Lung (tissue), 16 donors: Measurements from ENCODE around the gene TCAIM. TPM values are rescaled to one million over a fixed set of nuclear protein-coding genes. Genes with fewer than 3 reads are reported as not detected.

ENCODE experiments used
- ATAC-seq: fragments of 200-7000 bp; cut with Tn5 transposase; one replicate; pipeline ENCODE4 v1.9.1; 2020; ENCODE audit warnings: moderate number of reproducible peaks; ENCODE audit not compliant: insufficient read depth, low FRiP score
- DNase-seq, 3 donors: peaks; one replicate each; pipeline ENCODE4 v3.0.0-alpha.2; 2013 to 2017
- H3K27ac ChIP-seq, 2 donors: one replicate each; pipeline ENCODE4 v1.5.1; 2013; ENCODE audit warnings: mild to moderate bottlenecking in 2 of 2, moderate library complexity in 2 of 2, control low read depth in 1 of 2, inconsistent platforms in 1 of 2, low read depth in 1 of 2, low read length in 1 of 2
- H3K27me3 ChIP-seq, 3 donors: one replicate each; pipeline ENCODE4 v1.5.1; 2013; ENCODE audit warnings: low read length in 2 of 3; ENCODE audit not compliant: control insufficient read depth in 3 of 3, insufficient read depth in 3 of 3
- H3K36me3 ChIP-seq, 4 donors: one replicate each; pipeline ENCODE4 v1.5.1; 2013; ENCODE audit warnings: low read length in 4 of 4, mild to moderate bottlenecking in 1 of 4, moderate library complexity in 1 of 4; ENCODE audit not compliant: control insufficient read depth in 4 of 4, insufficient read depth in 4 of 4
- H3K4me1 ChIP-seq, 5 donors: one replicate each; pipeline ENCODE4 v1.5.1; 2013; ENCODE audit warnings: low read length in 5 of 5, mild to moderate bottlenecking in 2 of 5, moderate library complexity in 1 of 5; ENCODE audit not compliant: control insufficient read depth in 5 of 5, insufficient read depth in 5 of 5
- H3K4me3 ChIP-seq: one replicate; pipeline ENCODE4 v1.5.1; 2013; ENCODE audit warnings: mild to moderate bottlenecking, control low read depth, moderate library complexity
- H3K9ac ChIP-seq, 2 donors: one replicate each; pipeline ENCODE4 v1.5.1; 2013; ENCODE audit warnings: low read length in 2 of 2, control low read depth in 1 of 2; ENCODE audit not compliant: insufficient read depth in 1 of 2
- H3K9me3 ChIP-seq, 4 donors: one replicate each; pipeline ENCODE4 v1.5.1; 2013; ENCODE audit warnings: low read length in 3 of 4, mild to moderate bottlenecking in 1 of 4, moderate library complexity in 1 of 4; ENCODE audit not compliant: control insufficient read depth in 4 of 4, insufficient read depth in 3 of 4
- CTCF ChIP-seq: IDR thresholded peaks from 2 replicates; pipeline ENCODE4 v1.5.1; 2012; ENCODE audit warnings: mild to moderate bottlenecking; ENCODE audit errors: control extremely low read depth, extremely low read depth
- WGBS, 2 donors: extraction: QIAGEN DNeasy Blood & Tissue Kit; methylation state at CpG; one replicate each; pipeline ENCODE4 v1.1.7; 2013; 5-methylcytosine and 5-hydroxymethylcytosine counted together
- long read RNA-seq, 5 donors: transcript quantifications; one replicate each; lab custom pipeline, GENCODE V29; 2026
- polyA plus RNA-seq, 2 donors: library from polyadenylated mRNA; stranded (reverse); fragments of 200-250 nt; gene quantifications; one replicate each; pipeline ENCODE4 v1.2.1, GENCODE V29; 2013
- total RNA-seq, 2 donors: library from RNA; depleted of rRNA in 1 of 2; stranded (reverse); fragments of >200 nt in 1 of 2; gene quantifications; one replicate each; pipeline ENCODE4 v1.2.1, GENCODE V29; 2014 to 2021
- donor health status: control.
- donor health status: control.
- donor health status: Bipolar disorder and iron deficiency.
- donor health status: healthy.
- donor health status: DM: yes; HTN: yes; CAD: no.

Gene TCAIM
- total RNA-seq (10 to 100 TPM; 22.8 to 42.1 TPM), polyA plus RNA-seq (10 to 100 TPM; 14.4 to 15.1 TPM)
- long read RNA-seq, donor 1, partial matches to known transcripts = 10 of 16 reads
- long read RNA-seq, donor 1, other reads (novel, unspliced or antisense) = 0 of 16 reads
- long read RNA-seq, donor 2, partial matches to known transcripts = 5 of 8 reads
- long read RNA-seq, donor 2, other reads (novel, unspliced or antisense) = 0 of 8 reads
- long read RNA-seq, donor 3, partial matches to known transcripts = 0 of 2 reads
- long read RNA-seq, donor 3, other reads (novel, unspliced or antisense) = 0 of 2 reads
- long read RNA-seq, donor 4 = 0 reads
- long read RNA-seq, donor 5, partial matches to known transcripts = 0 of 7 reads
- long read RNA-seq, donor 5, other reads (novel, unspliced or antisense) = 0 of 7 reads

GRCh38 chr3:44338010-44338827 is at the start of gene TCAIM:
TCAIM (plus strand) TSS chr3:44338766; CDS start chr3:44354783, 16,017 bp downstream.
- ATAC-seq = peak; percentile 96
- peak; percentile 97 to 98 (median 98) for DNase-seq
- WGBS, 2 donors = 0% methylated on average over 67 to 77 of the region's 77 CpGs

DNA sequence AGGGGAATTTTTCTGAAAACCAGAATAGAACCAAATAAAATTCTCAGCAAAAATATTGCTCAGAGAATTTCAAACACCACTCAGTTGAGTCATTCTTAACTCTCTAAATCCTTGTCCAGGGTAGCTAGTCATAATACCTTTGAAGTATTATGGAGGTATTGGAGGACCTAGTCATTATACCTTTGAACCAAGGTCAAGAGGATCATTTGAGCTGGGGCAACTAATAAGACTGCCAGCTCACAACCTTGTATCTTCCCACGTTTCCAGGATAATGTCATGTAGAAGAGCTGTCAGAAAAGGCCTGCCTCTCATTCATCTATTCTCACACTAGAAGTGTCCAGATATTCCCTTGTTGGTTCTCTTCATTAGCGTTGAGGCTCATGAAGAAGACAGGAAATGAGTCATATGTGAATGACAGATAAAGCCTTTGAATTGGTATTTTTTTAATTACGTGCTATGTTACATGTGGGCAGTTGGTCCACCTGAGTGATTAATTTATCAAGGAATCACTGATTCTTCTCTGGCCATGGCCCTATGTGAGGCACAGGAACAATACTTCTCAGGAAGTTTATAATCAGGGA is 48.6 kb upstream of the TCAIM start:
- Histone ChIP-seq H3K9me3 (no peaks in the 10 kb centered on the region), H3K9ac (no peak overlapping the region), H3K4me1 (no peaks in the 10 kb centered on the region), H3K27ac (no peak overlapping the region), H3K27me3 (no peaks in the 10 kb centered on the region), H3K4me3 (no peak overlapping the region), H3K36me3 (no peaks in the 10 kb centered on the region)
- TF ChIP-seq CTCF = no peak
- ATAC-seq (no peak), DNase-seq (no peak)
- 60 to 70% methylated on average over 3 of the region's 3 CpGs for WGBS, 2 donors

More at GRCh38 chr3:44338010-44338827, at the start of gene TCAIM:
- H3K27me3 ChIP-seq = no peaks in the 10 kb centered on the region
- H3K4me1 ChIP-seq = peaks cover 0 to 29% (median 8%) of the 10 kb centered on the region in 5 donors
- H3K36me3 ChIP-seq = no peaks in the 10 kb centered on the region
- H3K27ac ChIP-seq = peak within 1 kb of the TSS; percentile 94 to 96
- no peak for TF ChIP-seq CTCF
- H3K4me3 ChIP-seq = peak within 1 kb of the TSS; percentile 64
- H3K9ac ChIP-seq = peak within 1 kb of the TSS; percentile 59 to 94
- no peaks in the 10 kb centered on the region for H3K9me3 ChIP-seq

GRCh38 chr3:44292276-44292675 is 46.3 kb upstream of the TCAIM start:
- TF ChIP-seq CTCF = no peak
- H3K4me3 ChIP-seq = no peak overlapping the region
- WGBS, 2 donors = 88 to 98% methylated on average over 2 of the region's 2 CpGs
- H3K4me1 ChIP-seq = no peaks in the 10 kb centered on the region
- no peaks in the 10 kb centered on the region for H3K36me3 ChIP-seq
- no peak overlapping the region for H3K27ac ChIP-seq
- ATAC-seq (no peak), DNase-seq (no peak)
- H3K9ac ChIP-seq = no peak overlapping the region
- peaks cover 0 to 2% (median 0%) of the 10 kb centered on the region in 3 donors for H3K27me3 ChIP-seq
- no peaks in the 10 kb centered on the region for H3K9me3 ChIP-seq
